ENCODE measurements around the gene SLA2.
"Not testable (repeated sequence)": the region's sequence is repeated elsewhere in the genome, so short reads cannot be mapped to it uniquely, and the experiment has no call there.

GRCh38 chr20:36564078-36564725 is 81.8 kb downstream of the SLA2 start:
- TF ChIP-seq, protein P1, sequence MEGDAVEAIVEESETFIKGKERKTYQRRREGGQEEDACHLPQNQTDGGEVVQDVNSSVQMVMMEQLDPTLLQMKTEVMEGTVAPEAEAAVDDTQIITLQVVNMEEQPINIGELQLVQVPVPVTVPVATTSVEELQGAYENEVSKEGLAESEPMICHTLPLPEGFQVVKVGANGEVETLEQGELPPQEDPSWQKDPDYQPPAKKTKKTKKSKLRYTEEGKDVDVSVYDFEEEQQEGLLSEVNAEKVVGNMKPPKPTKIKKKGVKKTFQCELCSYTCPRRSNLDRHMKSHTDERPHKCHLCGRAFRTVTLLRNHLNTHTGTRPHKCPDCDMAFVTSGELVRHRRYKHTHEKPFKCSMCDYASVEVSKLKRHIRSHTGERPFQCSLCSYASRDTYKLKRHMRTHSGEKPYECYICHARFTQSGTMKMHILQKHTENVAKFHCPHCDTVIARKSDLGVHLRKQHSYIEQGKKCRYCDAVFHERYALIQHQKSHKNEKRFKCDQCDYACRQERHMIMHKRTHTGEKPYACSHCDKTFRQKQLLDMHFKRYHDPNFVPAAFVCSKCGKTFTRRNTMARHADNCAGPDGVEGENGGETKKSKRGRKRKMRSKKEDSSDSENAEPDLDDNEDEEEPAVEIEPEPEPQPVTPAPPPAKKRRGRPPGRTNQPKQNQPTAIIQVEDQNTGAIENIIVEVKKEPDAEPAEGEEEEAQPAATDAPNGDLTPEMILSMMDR (IDR thresholded peaks at IDR 0.05) = not testable (repeated sequence)
- not testable (repeated sequence) for TF ChIP-seq EZH2phosphoT487 (IDR thresholded peaks at IDR 0.05)
